H9 (cell line): ENCODE data around the gene MED8. TPM values are rescaled to one million over a fixed set of nuclear protein-coding genes. Genes with fewer than 3 reads are reported as not detected.

Experiments
- DNase-seq: peaks from one replicate; pipeline ENCODE4 v3.0.0-alpha.2; 2017
- H2AFZ ChIP-seq: one replicate; pipeline ENCODE4 v1.6.1; 2013; ENCODE audit warnings: mild to moderate bottlenecking, low read length, control low read depth, moderate library complexity
- H2AK5ac ChIP-seq: 2 replicates; pipeline ENCODE4 v1.6.1; 2013; ENCODE audit warnings: low read length, control low read depth, mixed read lengths; ENCODE audit not compliant: insufficient read length
- H2BK120ac ChIP-seq: one replicate; pipeline ENCODE4 v1.6.1; 2013; ENCODE audit warnings: low read depth, mild to moderate bottlenecking, low read length, control low read depth, inconsistent platforms; ENCODE audit not compliant: poor library complexity, severe bottlenecking
- H2BK12ac ChIP-seq: 2 replicates; pipeline ENCODE4 v1.6.1; 2013; ENCODE audit warnings: low read length, control low read depth, mixed read lengths, low read depth; ENCODE audit not compliant: insufficient read length
- H2BK15ac ChIP-seq: 2 replicates; pipeline ENCODE4 v1.6.1; 2013; ENCODE audit warnings: low read depth, low read length, control low read depth
- H2BK20ac ChIP-seq: one replicate; pipeline ENCODE4 v1.6.1; 2013; ENCODE audit warnings: low read depth, mild to moderate bottlenecking, low read length, control low read depth, inconsistent platforms; ENCODE audit not compliant: poor library complexity, severe bottlenecking
- H2BK5ac ChIP-seq: 2 replicates; pipeline ENCODE4 v1.6.1; 2013; ENCODE audit warnings: low read length, control low read depth, mixed read lengths; ENCODE audit not compliant: insufficient read length
- H3K14ac ChIP-seq: 2 replicates; pipeline ENCODE4 v1.6.1; 2013; ENCODE audit warnings: low read length, control low read depth; ENCODE audit not compliant: insufficient read depth
- H3K18ac ChIP-seq: 2 replicates; pipeline ENCODE4 v1.6.1; 2013; ENCODE audit warnings: low read depth, mild to moderate bottlenecking, mixed read lengths, low read length, control low read depth; ENCODE audit not compliant: insufficient read length
- H3K23ac ChIP-seq: 2 replicates; pipeline ENCODE4 v1.6.1; 2013; ENCODE audit warnings: low read length, control low read depth, mixed read lengths, low read depth; ENCODE audit not compliant: insufficient read length
- H3K23me2 ChIP-seq: 2 replicates; pipeline ENCODE4 v1.6.1; 2013; ENCODE audit warnings: low read depth, mild to moderate bottlenecking, mixed read lengths, low read length, control low read depth; ENCODE audit not compliant: insufficient read length, poor library complexity, severe bottlenecking
- H3K27ac ChIP-seq: 2 replicates; pipeline ENCODE4 v1.5.1; 2013; ENCODE audit warnings: low read length, control low read depth, mixed read lengths, low read depth; ENCODE audit not compliant: insufficient read length
- H3K27me3 ChIP-seq: 2 replicates; pipeline ENCODE4 v1.6.1; 2013; ENCODE audit warnings: low read length, control low read depth, inconsistent platforms; ENCODE audit not compliant: insufficient read depth
- H3K4ac ChIP-seq: 2 replicates; pipeline ENCODE4 v1.6.1; 2013; ENCODE audit warnings: low read depth, mild to moderate bottlenecking, control low read depth, inconsistent platforms, low read length, moderate library complexity
- H3K4me1 ChIP-seq: 2 replicates; pipeline ENCODE4 v1.6.1; 2013; ENCODE audit warnings: low read length, control low read depth, inconsistent platforms; ENCODE audit not compliant: insufficient read depth
- H3K4me2 ChIP-seq: 2 replicates; pipeline ENCODE4 v1.6.1; 2013; ENCODE audit warnings: low read length, control low read depth, mixed read lengths; ENCODE audit not compliant: insufficient read length, insufficient read depth
- H3K56ac ChIP-seq: 2 replicates; pipeline ENCODE4 v1.6.1; 2013; ENCODE audit warnings: low read depth, mild to moderate bottlenecking, mixed read lengths, low read length, control low read depth; ENCODE audit not compliant: insufficient read length
- H3K79me1 ChIP-seq: 2 replicates; pipeline ENCODE4 v1.6.1; 2013; ENCODE audit warnings: low read depth, mild to moderate bottlenecking, moderate library complexity, low read length, control low read depth, inconsistent platforms; ENCODE audit not compliant: insufficient read depth, poor library complexity, severe bottlenecking
- H3K79me2 ChIP-seq: 2 replicates; pipeline ENCODE4 v1.6.1; 2013; ENCODE audit warnings: low read length, control low read depth, inconsistent platforms; ENCODE audit not compliant: insufficient read depth
- H3K9ac ChIP-seq: 2 replicates; pipeline ENCODE4 v1.6.1; 2013; ENCODE audit warnings: low read length, control low read depth, mixed read lengths; ENCODE audit not compliant: insufficient read length; ENCODE audit errors: extremely low read depth
- H3K9me3 ChIP-seq: one replicate; pipeline ENCODE4 v1.6.1; 2013; ENCODE audit warnings: low read depth, low read length, inconsistent platforms; ENCODE audit not compliant: control insufficient read depth
- H3T11ph ChIP-seq: one replicate; pipeline ENCODE4 v1.6.1; 2013; ENCODE audit warnings: mild to moderate bottlenecking, low read length, control low read depth, inconsistent platforms
- H4K20me1 ChIP-seq: one replicate; pipeline ENCODE4 v1.6.1; 2013; ENCODE audit not compliant: control insufficient read depth, insufficient read length, insufficient read depth
- H4K5ac ChIP-seq: 2 replicates; pipeline ENCODE4 v1.6.1; 2013; ENCODE audit warnings: low read depth, mild to moderate bottlenecking, mixed read lengths, low read length, control low read depth; ENCODE audit not compliant: insufficient read length
- H4K8ac ChIP-seq: replicated peaks from 2 replicates; pipeline ENCODE4 v1.6.1; 2013; ENCODE audit warnings: low read length, control low read depth, mixed read lengths, low read depth; ENCODE audit not compliant: insufficient read length
- H4K91ac ChIP-seq: 2 replicates; pipeline ENCODE4 v1.6.1; 2013; ENCODE audit warnings: low read depth, mild to moderate bottlenecking, moderate library complexity, mixed read lengths, low read length, control low read depth; ENCODE audit not compliant: insufficient read length
- H3K27ac Mint-ChIP-seq, 3 experiments: 2 replicates in 2 of 3; 3 replicates in 1 of 3; pipeline ENCODE4 v1.8.0; 2020 to 2021; ENCODE audit warnings: mixed read lengths in 3 of 3, mild to moderate bottlenecking in 1 of 3, moderate library complexity in 1 of 3
- H3K27me3 Mint-ChIP-seq: 2 replicates; pipeline ENCODE4 v1.8.0; 2021; ENCODE audit warnings: low read depth, mild to moderate bottlenecking, moderate library complexity, mixed read lengths
- H3K36me3 Mint-ChIP-seq, 3 experiments: 2 replicates in 2 of 3; 3 replicates in 1 of 3; pipeline ENCODE4 v1.8.0; 2020 to 2021; ENCODE audit warnings: low read depth in 3 of 3, mixed read lengths in 3 of 3; ENCODE audit not compliant: insufficient read depth in 1 of 3
- H3K4me1 Mint-ChIP-seq, 2 experiments: 2 replicates each; pipeline ENCODE4 v1.8.0; 2020; ENCODE audit warnings: mixed read lengths in 2 of 2
- H3K4me3 Mint-ChIP-seq, 2 experiments: 2 replicates in 1 of 2; 3 replicates in 1 of 2; pipeline ENCODE4 v1.8.0; 2020 to 2021; ENCODE audit warnings: mild to moderate bottlenecking in 2 of 2, mixed read lengths in 2 of 2, moderate library complexity in 1 of 2
- H3K9me3 Mint-ChIP-seq, 2 experiments: 2 replicates in 1 of 2; 3 replicates in 1 of 2; pipeline ENCODE4 v1.8.0; 2020; ENCODE audit warnings: mild to moderate bottlenecking in 2 of 2, mixed read lengths in 2 of 2, moderate library complexity in 1 of 2
- CTCF ChIP-seq: fragments of 200-600 bp; sonication (generic); conservative IDR thresholded peaks from 3 replicates; pipeline ENCODE4 v1.8.0; 2021; ENCODE audit warnings: antibody characterized with exemption, mild to moderate bottlenecking
- WGBS: extraction: QIAGEN DNeasy Blood & Tissue Kit; methylation state at CpG from one replicate; pipeline ENCODE4 v1.1.7; 2013; ENCODE audit warnings: missing lambda C conversion rate, low lambda C conversion rate, mixed read lengths; ENCODE audit not compliant: insufficient read length; ENCODE audit errors: extremely low coverage; 5-methylcytosine and 5-hydroxymethylcytosine counted together
- total RNA-seq: library from RNA; stranded (reverse); gene quantifications from 2 replicates; pipeline ENCODE4 v1.2.1, GENCODE V29; 2021

Gene MED8
- total RNA-seq, 1 experiment from 2014 or later = 23.0 TPM

- no peaks in the 10 kb centered on the region for H3K27me3 Mint-ChIP-seq
- H2BK20ac ChIP-seq = no peak within 1 kb of the TSS
- H3K14ac ChIP-seq = peak within 1 kb of the TSS; percentile 53
- peak; percentile 38; the same call in 2 of the 3 replicates for TF ChIP-seq CTCF
- H4K8ac ChIP-seq = no peak within 1 kb of the TSS
- H3K27ac ChIP-seq = no peak within 1 kb of the TSS
- H3K9me3 Mint-ChIP-seq = no peaks in the 10 kb centered on the region
- peak within 1 kb of the TSS; percentile 44 to 96 (median 44) for H3K27ac Mint-ChIP-seq
- H3K4me1 Mint-ChIP-seq = peaks cover 23 to 36% of the 10 kb centered on the region in 2 experiments
- peaks cover 15 to 22% (median 18%) of the 10 kb centered on the region in 3 experiments; a peak in 6 of 7 replicates for H3K36me3 Mint-ChIP-seq
- peak within 1 kb of the TSS; percentile 55 for H3K9ac ChIP-seq
- no peak within 1 kb of the TSS for H2BK15ac ChIP-seq
- H3K4ac ChIP-seq = no peak within 1 kb of the TSS
- H3K18ac ChIP-seq = peak within 1 kb of the TSS; percentile 74
- H2BK5ac ChIP-seq = no peak within 1 kb of the TSS
- H4K5ac ChIP-seq = no peak within 1 kb of the TSS
- no peak within 1 kb of the TSS for H2AK5ac ChIP-seq
- WGBS = no CpG with 5 or more reads among the region's 58 CpGs
- peak; percentile 93 for DNase-seq
- peak within 1 kb of the TSS; percentile 74 to 86 for H3K4me3 Mint-ChIP-seq
- no peak within 1 kb of the TSS for H3K23ac ChIP-seq
- H3K9me3 ChIP-seq = no peaks in the 10 kb centered on the region
- H2BK12ac ChIP-seq = no peak within 1 kb of the TSS
- no peaks in the 10 kb centered on the region for H4K20me1 ChIP-seq
- H2AFZ ChIP-seq = no peak within 1 kb of the TSS
- H3K4me1 ChIP-seq = no peaks in the 10 kb centered on the region; the same call in 1 of the 2 replicates
- peak within 1 kb of the TSS; percentile 78 for H3K4me2 ChIP-seq
- H3K79me2 ChIP-seq = no peaks in the 10 kb centered on the region; the same call in 1 of the 2 replicates
- no peaks in the 10 kb centered on the region for H3K27me3 ChIP-seq
- no peak within 1 kb of the TSS for H3K56ac ChIP-seq
- no peak within 1 kb of the TSS for H2BK120ac ChIP-seq
- H4K91ac ChIP-seq = no peak within 1 kb of the TSS
- H3K79me1 ChIP-seq = no peaks in the 10 kb centered on the region
- no peak within 1 kb of the TSS for H3T11ph ChIP-seq
- H3K23me2 ChIP-seq = peaks cover 15% of the 10 kb centered on the region
Measured at GRCh38 chr1:43367904-43368645, 21.5 kb downstream of the MED8 start, which contains the start of gene ELOVL1. TSS of gene ELOVL1 (minus strand) at chr1:43368011. CDS start at chr1:43365609, 2,402 bp downstream.
